GM21717 (cell line): ENCODE data around the gene SPATA32.

ENCODE experiments used
- ATAC-seq: cut with Tn5 transposase; IDR thresholded peaks from one replicate; pipeline ENCODE4 v1.9.1; 2021; ENCODE audit warnings: mild to moderate bottlenecking, moderate library complexity; ENCODE audit not compliant: unreplicated experiment

Gene SPATA32

DNA sequence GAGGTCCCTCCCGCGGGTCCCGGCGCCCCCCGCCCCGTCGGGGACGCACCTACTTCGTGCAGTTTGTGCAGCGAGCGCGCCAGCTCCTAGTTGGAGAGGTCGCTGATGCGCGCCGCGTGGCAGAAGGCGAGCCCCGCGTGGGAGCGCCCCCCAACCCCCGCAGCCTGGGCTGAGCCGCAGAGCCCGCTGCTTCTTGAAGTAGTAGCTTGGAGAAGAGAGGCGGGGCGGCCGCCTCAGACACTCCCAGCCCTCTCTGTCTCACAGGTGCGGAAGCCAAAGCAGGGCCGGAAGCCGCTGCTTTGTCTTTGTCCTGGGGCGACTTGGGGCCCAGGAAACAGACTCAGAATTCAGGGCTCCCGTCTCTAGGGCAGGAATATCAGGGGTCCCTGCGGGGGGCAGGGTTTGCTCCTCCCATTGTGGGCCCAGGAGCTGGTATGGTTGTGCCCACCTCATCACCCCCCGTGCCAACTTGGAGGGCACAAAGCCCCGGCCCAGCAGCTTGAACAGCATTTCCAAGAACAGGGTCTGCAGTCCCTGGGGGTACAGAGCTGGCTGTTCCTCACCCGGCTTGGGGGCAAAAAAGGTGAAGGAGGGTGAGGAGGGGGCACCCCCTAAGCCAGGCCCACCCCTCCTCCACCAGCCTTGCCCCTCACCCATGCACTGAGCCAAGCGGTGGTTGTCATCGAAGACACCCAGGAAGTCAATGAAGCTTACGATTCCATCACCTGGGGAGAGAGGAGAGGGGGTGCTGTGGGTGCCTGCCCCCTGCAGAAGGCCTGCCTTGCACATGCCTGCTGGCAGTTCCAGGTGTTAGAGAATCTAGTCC, 13.5 kb downstream of the SPATA32 start:
- peak; percentile 45 for ATAC-seq

DNA sequence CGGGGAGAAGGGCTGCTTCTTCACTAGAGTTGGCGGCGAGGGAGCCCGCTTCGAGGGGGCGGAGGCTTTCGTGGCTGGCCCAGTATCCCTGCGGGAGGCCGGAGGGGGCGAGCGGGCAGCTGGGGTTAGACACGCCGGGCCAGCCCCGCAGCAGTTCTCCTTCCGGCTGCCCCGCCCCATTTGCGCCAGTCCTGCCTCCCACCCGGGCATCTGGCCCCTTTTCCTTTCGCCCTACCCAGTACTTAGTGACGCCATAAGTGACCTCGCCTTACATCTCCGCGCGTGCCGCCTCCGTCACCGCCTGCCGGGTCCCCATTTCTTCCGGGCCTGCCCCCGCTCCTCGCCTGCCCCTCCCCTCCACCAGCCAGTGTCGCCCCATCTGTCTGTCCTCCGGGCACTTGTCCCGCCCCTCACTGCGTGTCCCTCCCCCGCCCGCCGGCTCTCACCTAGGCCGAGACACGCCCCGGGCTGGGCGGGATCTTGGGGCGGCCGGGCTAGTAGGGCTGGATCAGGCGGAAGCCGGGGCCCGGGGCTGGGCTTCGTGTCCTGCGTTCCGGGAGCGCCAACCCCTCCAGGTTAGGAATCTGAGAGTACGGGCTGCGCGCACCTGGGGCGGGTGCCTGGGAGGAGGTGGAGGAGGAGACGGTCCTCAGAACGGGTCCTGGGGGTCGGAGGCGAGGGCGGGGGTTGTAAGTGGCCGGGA, 14.3 kb downstream of the SPATA32 start:
- peak; percentile 64 for ATAC-seq

DNA sequence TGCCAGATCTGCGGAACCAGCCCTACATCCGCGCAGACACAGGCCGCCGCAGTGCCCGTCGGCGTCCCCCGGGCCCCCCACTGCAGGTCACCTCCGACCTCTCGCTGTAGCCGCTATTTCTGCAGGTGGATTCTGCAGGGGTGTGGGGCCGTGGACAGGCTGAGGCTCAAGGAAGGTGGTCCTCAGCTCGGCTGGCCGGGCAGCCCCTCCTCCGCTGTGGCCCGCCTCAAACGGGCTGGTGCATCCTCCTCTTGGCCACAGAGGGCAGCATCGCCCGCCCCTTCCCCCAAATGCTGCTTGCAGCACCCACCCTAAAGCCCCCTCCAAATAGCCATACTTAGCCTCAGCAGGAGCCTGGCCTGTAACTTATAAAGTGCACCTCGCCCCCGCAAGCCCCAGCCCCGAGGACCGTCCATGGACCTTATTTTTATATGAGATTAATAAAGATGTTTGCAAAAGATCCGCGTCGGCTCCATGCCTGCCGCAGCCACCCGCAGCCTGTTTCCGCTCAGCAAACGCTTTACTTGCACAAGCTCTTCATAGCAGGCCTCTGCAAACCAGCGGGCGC, 14.9 kb downstream of the SPATA32 start:
- ATAC-seq: peak; percentile 2

DNA sequence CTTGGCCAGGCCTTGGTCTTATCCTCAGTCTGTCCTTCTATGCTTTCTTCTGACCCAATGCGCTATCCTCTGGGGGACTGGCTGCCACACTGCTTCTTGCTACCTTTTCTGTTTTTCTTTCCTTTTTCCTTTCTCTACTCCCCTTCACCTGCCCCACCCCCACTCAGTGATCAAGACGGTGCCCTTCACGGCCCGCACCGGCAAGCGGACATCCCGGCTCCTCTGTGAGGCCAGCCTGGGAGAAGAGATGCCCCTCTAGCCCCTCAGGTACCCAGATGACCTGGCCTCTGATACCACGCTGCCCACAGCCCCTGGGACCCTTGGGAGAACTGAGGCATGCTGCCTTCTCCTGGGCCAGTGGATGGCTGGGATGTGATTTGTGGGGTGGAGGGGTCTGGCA, 15.6 kb downstream of the SPATA32 start:
- ATAC-seq: no peak

DNA sequence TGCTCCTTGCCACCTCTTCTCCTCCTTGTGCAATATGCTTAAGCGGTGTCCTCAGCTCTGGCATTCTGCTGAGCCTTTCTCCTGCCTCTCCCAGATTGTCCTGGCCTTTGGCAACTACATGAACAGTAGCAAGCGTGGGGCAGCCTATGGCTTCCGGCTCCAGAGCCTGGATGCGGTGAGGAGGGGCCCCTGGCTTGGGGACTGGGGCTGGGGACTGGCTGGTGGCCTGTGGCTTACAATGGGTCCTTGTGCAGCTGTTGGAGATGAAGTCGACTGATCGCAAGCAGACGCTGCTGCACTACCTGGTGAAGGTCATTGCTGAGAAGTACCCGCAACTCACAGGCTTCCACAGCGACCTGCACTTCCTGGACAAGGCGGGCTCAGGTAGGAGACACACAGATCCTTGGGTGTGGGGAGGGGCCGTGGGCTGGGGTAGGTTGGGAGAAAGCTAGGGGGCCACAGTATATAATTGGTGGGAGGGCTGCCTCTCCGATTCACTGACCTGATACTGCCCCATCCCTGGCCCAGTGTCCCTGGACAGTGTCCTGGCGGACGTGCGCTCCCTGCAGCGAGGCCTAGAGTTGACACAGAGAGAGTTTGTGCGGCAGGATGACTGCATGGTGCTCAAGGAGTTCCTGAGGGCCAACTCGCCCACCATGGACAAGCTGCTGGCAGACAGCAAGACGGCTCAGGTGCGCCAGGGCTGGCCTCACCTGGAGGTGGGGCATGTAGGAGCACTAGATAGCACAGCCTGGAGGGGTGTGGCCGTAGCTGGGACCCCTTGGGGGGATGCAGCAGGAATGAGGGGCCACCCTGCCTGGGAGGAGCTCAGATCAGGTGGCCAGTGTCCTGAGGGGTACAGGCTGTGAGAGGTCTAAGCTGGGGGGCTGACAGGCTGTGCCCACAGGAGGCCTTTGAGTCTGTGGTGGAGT, 16.9 kb downstream of the SPATA32 start:
- ATAC-seq: no peak

DNA sequence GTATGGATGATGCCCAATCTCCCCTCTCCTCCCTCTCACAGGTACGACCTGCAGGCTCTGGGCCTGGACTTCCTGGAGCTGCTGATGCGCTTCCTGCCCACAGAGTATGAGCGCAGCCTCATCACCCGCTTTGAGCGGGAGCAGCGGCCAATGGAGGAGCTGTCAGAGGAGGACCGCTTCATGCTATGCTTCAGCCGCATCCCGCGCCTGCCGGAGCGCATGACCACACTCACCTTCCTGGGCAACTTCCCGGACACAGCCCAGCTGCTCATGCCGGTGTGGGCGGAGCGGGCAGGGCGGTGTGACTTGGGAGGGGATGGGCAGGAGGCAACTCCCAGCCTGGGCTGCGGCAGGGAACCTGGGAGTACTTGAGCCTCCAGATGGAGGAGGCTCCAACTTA, 18.1 kb downstream of the SPATA32 start:
- no peak for ATAC-seq

DNA sequence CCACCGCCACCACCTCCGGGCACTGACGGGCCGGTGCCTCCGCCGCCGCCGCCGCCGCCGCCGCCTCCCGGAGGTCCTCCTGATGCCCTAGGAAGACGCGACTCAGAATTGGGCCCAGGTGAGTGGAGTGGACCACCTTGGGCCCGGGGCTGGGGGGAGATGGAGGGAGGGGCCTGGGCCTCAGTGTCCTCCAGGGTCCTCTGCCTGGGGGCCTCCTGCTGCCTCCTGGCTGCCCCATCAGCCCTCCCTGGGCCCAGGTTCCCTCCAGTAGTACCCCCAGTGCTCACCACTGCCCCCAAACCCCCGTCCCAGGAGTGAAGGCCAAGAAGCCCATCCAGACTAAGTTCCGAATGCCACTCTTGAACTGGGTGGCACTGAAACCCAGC, 19.9 kb downstream of the SPATA32 start:
- no peak for ATAC-seq

DNA sequence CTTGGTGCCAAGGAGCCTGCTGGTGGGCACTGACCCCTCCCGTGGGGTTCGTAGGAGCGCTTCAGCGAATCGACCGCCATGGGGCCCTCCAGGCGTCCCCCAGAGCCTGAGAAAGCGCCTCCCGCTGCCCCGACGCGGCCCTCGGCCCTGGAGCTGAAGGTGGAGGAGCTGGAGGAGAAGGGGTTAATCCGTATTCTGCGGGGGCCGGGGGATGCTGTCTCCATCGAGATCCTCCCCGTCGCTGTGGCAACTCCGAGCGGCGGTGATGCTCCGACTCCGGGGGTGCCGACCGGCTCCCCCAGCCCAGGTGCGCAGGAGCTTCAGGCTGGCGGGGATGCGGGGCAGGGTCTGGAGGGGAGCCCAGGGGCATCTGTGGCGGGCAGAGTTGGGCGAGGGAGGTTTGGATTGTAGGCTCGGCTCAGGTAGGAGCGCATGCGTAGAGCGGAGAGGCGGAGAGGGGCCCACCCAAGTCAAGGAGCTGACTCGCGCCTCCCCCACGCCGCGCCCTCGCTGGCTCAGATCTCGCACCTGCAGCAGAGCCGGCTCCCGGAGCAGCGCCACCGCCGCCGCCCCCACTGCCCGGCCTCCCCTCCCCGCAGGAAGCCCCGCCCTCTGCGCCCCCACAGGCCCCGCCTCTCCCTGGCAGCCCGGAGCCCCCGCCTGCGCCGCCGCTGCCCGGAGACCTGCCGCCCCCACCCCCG, 20.4 kb downstream of the SPATA32 start:
- ATAC-seq: no peak

DNA sequence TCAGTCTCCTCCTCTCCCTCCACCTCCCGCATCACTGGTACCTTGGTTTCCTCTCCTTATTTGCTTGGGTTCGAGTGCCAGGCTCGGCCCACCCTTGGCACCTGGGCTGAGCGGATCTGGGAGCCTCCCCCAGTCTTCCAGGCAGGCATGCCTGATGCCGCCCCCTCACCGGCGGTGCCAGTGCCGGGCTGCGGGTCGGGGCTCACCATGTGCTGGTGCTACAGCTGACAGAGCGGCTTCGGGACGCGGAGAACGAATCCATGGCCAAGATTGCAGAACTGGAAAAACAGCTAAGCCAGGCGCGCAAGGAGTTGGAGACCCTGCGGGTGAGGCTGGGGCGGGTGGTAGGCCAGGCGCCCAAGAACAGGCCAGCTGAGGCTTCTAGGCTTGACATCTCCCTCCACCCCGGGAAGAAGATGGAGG, 21.0 kb downstream of the SPATA32 start:
- ATAC-seq: no peak

DNA sequence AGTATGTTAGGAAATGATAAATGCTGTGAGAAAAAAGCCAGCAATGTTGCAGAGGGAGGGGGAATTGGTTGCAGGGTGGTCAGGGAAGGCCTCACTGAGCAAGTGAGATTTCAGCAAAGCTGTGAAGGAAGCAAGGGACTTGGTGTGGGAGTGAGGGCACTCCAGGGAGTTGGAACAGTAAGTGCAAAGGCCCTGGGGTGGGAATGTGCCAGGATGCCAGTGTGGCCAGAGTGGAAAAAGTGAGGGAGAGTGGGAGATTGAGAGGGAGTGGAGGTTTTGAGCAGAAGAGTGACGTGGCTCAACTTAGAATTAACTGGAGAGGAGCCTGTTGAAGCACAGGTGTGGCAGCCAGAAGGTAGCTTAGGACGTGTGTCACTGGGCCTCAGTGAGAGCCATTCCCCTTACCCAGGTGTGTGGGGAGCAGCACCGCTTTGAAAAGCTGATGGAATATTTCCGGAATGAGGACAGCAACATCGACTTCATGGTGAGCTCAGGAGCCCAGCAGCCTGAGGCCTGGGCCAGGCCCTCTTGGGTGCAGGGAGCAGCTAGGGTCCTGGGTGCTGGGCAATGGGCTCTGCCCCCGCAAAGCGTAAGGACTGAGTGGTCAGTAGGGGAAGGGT, 23.6 kb downstream of the SPATA32 start:
- no peak for ATAC-seq

DNA sequence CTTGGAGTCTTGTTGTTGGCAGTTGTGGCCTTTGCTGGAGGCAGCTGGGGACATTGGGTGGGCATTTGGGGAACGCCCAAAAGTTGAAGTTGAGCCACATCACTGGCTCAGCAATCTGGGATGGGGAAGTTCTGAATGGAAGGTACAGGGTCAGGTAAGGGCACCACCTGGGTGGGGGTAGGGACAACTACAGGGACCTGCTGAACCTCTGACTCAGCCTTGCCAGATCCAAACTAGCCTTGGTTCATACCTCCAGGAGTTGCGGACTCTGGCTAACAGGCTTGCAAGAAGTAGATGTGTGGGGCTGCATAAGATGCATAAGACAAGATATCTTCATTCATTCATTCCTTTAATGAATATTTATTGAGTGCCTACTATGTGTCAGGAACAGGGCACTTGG, 24.2 kb downstream of the SPATA32 start:
- ATAC-seq: no peak

DNA sequence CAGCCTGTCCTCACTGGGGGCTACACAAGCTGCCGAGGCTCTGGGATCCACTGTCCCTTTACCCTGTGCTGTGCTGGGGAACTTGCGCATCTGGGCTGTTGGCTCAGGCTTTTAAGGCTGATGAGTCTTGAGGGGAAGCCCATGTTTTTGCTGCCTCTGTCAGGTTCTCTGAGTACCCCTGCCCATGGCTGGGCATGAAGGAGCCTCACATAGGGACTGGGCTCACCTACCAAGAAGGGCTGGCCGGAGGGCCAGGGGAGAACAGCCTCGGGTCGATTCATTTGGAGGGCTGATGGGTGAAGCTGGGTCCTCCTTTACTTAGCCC, 25.6 kb downstream of the SPATA32 start:
- no peak for ATAC-seq

DNA sequence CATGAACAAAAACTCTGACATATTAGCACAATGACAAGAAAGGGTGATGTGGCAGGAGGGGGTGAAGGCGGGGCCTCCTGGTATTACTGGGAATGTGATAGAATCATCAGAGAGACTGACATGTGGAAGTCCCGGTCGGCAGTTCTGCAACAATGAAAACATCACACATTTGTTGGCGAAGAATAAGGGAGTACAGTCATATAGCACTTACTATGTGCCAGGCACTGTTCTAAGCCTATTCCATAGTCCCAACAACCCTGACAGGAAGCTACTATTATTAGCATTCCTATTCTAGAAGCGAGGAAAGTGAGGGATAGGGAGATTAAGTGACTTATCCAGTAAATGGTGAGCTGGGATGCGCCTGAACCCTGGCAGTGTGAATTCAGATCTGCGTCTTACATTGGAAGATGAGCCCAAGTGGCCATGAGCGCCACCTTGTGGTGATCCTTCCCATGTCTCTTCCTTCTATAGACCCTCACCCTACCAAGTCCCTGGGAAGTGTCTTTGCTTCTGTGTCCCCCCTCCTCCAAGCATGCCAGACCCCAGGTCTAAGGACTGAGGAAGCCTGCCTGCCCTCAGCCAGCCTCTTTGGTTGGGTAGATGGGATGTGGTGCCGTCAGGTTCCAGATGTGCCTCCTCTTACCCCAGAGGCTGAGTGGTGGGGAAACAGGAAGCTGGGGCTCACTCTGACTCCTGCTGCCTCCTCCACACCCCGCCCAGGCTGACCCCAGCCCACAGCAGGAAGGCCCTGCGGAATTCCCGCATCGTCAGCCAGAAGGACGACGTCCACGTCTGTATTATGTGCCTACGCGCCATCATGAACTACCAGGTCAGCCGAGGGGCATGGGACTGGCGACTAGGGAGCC, 26.2 kb downstream of the SPATA32 start:
- no peak for ATAC-seq

DNA sequence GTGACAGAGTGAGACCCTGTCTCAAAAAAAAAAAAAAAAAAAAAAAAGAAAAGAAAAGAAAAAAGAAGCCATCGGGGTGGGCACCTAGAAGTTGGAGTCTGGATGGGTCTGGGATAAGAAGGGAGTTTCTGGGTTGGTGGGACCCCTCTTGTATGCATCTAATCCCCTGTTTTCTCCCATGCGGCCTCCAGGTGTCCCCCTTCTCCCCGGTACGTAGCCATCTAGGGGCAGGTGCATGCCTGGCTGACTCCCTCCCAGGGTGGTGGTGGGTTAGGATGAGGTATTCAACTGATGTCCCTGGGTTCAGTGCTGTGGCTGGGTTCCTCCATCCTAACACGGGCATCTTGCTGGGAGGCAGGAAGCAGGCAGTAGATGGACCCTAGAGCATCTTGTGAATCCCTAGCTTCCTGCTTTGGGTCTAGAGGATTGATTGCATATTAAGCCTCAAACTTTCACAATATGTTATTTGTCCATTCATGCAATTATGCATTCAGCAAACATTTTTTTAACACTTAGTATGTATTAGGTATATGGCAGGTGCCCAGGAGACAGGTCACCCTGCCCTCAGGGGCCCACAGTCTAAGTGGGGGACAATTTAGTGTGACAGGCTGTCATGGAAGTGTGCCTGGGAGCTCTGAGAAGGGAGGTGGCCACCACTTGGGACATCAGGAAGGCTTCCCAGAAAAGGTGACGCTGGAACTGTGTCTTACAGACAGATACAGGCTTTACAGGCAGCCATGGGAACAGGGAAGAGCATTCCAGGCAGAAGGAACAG, 27.1 kb downstream of the SPATA32 start:
- ATAC-seq: no peak

DNA sequence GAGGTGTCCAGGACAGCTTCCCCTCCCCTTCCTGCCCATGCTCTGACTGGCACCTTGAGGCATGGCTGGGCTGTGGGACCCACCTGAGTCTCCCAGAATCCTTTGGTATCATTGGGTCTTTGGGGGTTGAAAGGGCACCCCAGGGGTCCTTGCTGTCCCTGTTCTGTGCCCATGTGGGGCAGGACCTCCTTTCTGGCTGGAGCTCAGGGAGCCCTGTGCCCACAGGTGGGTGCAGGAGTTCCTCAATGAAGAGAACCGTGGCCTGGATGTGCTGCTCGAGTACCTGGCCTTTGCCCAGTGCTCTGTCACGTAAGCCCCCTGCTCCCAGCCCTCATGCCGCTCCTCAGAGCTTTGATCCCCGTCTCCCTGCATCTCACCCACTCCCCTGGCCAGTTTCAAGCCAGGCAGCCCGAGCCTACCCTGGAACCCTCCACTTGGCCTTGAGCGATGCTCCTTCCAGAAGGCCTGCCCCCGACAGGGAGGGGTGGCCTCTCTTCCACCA, 28.4 kb downstream of the SPATA32 start:
- ATAC-seq: no peak

DNA sequence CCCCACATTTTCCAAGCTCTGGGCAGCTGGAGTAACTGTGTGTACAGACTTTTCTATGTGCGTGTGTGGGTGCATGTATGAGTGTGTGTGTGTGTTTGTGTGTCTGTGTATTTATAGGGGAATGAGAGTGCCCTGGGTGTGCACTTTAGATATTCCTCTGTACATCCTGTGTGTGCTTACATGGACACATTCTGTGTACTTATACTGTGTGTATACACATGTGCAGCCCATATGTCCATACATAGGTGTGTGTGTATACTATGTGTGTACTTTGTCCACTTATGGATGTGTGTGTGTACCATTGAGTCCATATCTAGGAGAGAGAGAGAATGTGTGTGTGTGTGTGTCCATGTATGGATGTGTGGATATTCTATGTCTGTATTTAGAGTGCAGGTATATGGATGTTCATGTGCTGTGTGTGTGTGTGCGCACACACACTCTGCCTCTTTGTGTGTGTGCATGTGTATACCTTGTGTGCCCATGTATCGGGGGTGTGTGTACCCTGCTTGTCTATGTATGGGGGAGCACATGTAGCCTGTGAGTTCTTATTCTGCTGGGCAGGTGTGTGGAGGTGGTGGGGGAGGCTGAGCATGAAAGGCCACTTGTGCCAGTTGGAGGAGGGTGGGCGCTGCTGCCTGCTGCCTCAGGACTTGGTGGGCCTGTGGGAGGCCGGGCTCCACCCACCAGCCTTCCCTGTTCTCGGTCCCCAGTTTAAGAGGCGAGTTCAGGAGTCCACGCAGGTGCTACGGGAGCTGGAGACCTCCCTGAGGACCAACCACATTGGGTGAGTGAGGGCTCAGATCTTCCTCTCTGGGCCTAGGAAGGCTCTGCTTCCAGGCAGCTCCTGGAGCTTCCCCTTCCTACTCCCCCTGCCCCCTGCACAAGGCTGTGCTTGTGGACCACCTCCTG, 29.1 kb downstream of the SPATA32 start:
- no peak for ATAC-seq

DNA sequence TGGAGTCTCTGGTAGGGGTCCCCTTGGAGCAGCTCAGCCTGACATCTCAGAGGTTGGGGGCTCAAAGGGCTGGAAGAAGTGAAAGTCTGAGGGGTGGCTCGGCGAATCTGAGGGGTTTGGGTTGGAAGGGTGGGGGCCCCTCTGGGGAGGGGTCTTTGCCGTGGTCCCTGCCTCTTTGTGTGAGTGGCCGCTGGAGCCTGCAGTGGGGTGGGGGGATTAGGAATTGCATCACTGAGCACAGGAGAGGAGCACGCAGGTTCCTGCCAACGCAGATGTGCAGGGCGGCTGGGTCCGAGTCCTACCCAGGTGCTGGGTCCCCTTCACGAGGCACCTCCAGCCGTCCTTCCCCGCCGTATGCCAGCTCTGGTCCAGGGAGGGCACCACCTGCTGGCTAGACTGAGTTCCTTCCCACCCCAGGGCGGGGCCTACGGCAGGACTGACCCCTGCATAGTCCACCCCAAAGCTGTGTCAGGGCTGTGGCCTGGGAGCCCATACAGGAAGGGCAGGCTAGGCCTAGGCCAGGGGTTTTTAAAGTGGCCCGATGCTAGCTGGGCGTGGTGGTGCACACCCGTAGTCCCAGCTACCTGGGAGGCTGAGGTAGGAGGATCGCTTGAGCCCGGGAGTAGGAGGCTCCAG, 30.3 kb downstream of the SPATA32 start:
- ATAC-seq: no peak
